Lung (tissue), 12 donors: ENCODE results near the gene MRM3. TPM values are rescaled to one million over a fixed set of nuclear protein-coding genes. Genes with fewer than 3 reads are reported as not detected.

Experiments used
- ATAC-seq: fragments of 200-7000 bp; cut with Tn5 transposase; one replicate; pipeline ENCODE4 v1.9.1; 2020; ENCODE audit warnings: moderate number of reproducible peaks; ENCODE audit not compliant: insufficient read depth, low FRiP score
- DNase-seq, 3 donors: peaks; one replicate each; pipeline ENCODE4 v3.0.0-alpha.2; 2013 to 2017
- H3K27ac ChIP-seq, 2 donors: one replicate each; pipeline ENCODE4 v1.5.1; 2013; ENCODE audit warnings: mild to moderate bottlenecking in 2 of 2, moderate library complexity in 2 of 2, control low read depth in 1 of 2, inconsistent platforms in 1 of 2, low read depth in 1 of 2, low read length in 1 of 2
- H3K27me3 ChIP-seq, 3 donors: one replicate each; pipeline ENCODE4 v1.5.1; 2013; ENCODE audit warnings: low read length in 2 of 3; ENCODE audit not compliant: control insufficient read depth in 3 of 3, insufficient read depth in 3 of 3
- H3K36me3 ChIP-seq, 4 donors: one replicate each; pipeline ENCODE4 v1.5.1; 2013; ENCODE audit warnings: low read length in 4 of 4, mild to moderate bottlenecking in 1 of 4, moderate library complexity in 1 of 4; ENCODE audit not compliant: control insufficient read depth in 4 of 4, insufficient read depth in 4 of 4
- H3K4me1 ChIP-seq, 5 donors: one replicate each; pipeline ENCODE4 v1.5.1; 2013; ENCODE audit warnings: low read length in 5 of 5, mild to moderate bottlenecking in 2 of 5, moderate library complexity in 1 of 5; ENCODE audit not compliant: control insufficient read depth in 5 of 5, insufficient read depth in 5 of 5
- H3K4me3 ChIP-seq: one replicate; pipeline ENCODE4 v1.5.1; 2013; ENCODE audit warnings: mild to moderate bottlenecking, control low read depth, moderate library complexity
- H3K9ac ChIP-seq, 2 donors: one replicate each; pipeline ENCODE4 v1.5.1; 2013; ENCODE audit warnings: low read length in 2 of 2, control low read depth in 1 of 2; ENCODE audit not compliant: insufficient read depth in 1 of 2
- H3K9me3 ChIP-seq, 4 donors: one replicate each; pipeline ENCODE4 v1.5.1; 2013; ENCODE audit warnings: low read length in 3 of 4, mild to moderate bottlenecking in 1 of 4, moderate library complexity in 1 of 4; ENCODE audit not compliant: control insufficient read depth in 4 of 4, insufficient read depth in 3 of 4
- WGBS, 2 donors: extraction: QIAGEN DNeasy Blood & Tissue Kit; methylation state at CpG; one replicate each; pipeline ENCODE4 v1.1.7; 2013; 5-methylcytosine and 5-hydroxymethylcytosine counted together
- polyA plus RNA-seq, 2 donors: library from polyadenylated mRNA; stranded (reverse); fragments of 200-250 nt; gene quantifications; one replicate each; pipeline ENCODE4 v1.2.1, GENCODE V29; 2013
- total RNA-seq, 2 donors: library from RNA; depleted of rRNA in 1 of 2; stranded (reverse); fragments of >200 nt in 1 of 2; gene quantifications; one replicate each; pipeline ENCODE4 v1.2.1, GENCODE V29; 2014 to 2021
- TF ChIP-seq, protein P1 (sequence below): IDR thresholded peaks from 2 replicates; pipeline ENCODE4 v1.5.1; 2012; ENCODE audit warnings: mild to moderate bottlenecking; ENCODE audit errors: control extremely low read depth, extremely low read depth
- donor health status: control.
- donor health status: control.
- donor health status: Bipolar disorder and iron deficiency.
- donor health status: healthy.
- donor health status: DM: yes; HTN: yes; CAD: no.

The MRM3 gene
- total and polyA plus RNA-seq, 4 donors, result 10.4 to 16.3 (median 13.1) TPM

DNA sequence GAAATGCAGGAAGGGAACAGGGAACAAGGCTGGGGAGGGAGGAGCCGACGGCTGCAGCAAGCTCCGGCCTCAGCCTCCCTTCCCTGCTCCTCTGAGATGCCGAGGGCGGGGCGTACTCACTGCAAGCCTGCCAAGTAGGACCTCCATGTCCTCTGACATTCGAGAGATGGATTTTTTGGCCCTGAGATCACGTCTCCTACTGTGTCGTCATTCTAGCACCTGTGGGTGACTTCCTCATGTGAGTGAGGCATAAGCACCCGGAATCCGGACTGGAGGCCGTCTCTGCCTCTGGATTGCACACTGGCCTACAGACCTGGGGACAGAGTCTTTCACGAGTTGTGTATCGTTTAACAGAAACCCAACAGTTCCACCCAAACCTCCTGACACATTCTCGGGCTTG is 14.5 kb downstream of the MRM3 start:
- no peak overlapping the region for H3K9ac ChIP-seq
- peaks cover 0 to 17% (median 10%) of the 10 kb centered on the region in 4 donors for H3K36me3 ChIP-seq
- no peaks in the 10 kb centered on the region for H3K27me3 ChIP-seq
- DNase-seq (no peak), ATAC-seq (no peak)
- peak overlapping the region in 1 of 2 donors; percentile 61 for H3K27ac ChIP-seq
- TF ChIP-seq, protein P1, sequence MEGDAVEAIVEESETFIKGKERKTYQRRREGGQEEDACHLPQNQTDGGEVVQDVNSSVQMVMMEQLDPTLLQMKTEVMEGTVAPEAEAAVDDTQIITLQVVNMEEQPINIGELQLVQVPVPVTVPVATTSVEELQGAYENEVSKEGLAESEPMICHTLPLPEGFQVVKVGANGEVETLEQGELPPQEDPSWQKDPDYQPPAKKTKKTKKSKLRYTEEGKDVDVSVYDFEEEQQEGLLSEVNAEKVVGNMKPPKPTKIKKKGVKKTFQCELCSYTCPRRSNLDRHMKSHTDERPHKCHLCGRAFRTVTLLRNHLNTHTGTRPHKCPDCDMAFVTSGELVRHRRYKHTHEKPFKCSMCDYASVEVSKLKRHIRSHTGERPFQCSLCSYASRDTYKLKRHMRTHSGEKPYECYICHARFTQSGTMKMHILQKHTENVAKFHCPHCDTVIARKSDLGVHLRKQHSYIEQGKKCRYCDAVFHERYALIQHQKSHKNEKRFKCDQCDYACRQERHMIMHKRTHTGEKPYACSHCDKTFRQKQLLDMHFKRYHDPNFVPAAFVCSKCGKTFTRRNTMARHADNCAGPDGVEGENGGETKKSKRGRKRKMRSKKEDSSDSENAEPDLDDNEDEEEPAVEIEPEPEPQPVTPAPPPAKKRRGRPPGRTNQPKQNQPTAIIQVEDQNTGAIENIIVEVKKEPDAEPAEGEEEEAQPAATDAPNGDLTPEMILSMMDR, result no peak
- WGBS, 2 donors, result 77 to 84% methylated on average over 15 of the region's 15 CpGs
- peaks cover 0 to 20% (median 0%) of the 10 kb centered on the region in 5 donors for H3K4me1 ChIP-seq
- no peak overlapping the region for H3K4me3 ChIP-seq
- H3K9me3 ChIP-seq, result no peaks in the 10 kb centered on the region

DNA sequence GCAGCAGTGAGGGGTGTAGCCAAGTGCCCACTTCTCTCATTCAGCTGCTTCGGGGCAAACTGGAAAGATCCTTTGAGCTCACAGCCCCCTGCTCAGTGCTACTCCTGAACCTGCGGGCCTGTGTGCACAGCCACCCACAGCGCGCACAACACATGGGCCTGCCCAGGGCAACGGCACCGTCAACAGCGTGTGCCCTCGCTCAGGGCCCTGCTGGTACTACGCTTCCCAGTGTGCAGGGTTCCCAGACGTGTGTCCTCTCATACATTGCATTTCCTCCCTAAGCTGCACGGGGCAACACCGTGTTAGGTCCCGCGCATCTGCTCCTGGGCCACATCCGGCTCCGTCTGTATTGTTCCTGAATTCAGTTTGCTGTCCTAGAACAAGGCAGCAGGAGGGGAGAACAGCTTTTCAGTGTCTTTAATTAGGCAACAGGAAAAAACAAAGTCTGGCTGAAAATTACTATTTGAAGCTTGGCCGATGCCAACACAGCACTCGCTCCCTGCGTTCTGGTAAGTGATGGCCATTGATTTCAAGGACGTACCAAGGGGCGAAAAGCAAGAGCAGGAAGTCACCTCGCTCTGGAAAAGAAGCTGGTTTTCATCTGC is 15.2 kb downstream of the MRM3 start:
- peaks cover 0 to 20% (median 0%) of the 10 kb centered on the region in 5 donors for H3K4me1 ChIP-seq
- TF ChIP-seq, protein P1, result no peak
- no peak overlapping the region for H3K4me3 ChIP-seq
- H3K9me3 ChIP-seq, result no peaks in the 10 kb centered on the region
- no peak for ATAC-seq
- no peak overlapping the region for H3K9ac ChIP-seq
- H3K36me3 ChIP-seq, result peaks cover 0 to 15% (median 6%) of the 10 kb centered on the region in 4 donors
- no peaks in the 10 kb centered on the region for H3K27me3 ChIP-seq
- DNase-seq, result peak in 1 of 3 donors; percentile 19
- H3K27ac ChIP-seq, result peak overlapping the region in 1 of 2 donors; percentile 61
- WGBS, 2 donors, result 73 to 79% methylated on average over 22 of the region's 22 CpGs

DNA sequence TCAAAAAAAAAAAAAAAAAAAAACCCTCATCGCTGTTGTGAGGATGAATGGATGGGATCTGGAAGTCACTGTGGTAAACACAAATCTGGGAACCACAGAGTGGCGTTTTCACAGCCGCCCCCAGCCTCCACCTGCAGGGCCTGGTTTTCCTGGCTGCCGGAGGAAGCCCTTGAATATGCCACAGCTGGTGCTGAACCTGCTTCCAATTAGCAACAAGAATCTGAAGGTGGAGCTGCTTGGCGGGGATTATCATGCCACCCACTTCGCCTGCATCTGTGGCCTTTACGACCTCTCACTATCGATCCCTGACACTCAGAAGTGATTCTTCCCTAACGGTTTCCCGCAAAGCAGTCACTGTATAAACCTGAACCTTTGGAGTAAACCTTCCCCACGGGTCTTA is 16.1 kb downstream of the MRM3 start:
- no peaks in the 10 kb centered on the region for H3K9me3 ChIP-seq
- no peak overlapping the region for H3K9ac ChIP-seq
- no peaks in the 10 kb centered on the region for H3K27me3 ChIP-seq
- peaks cover 2 to 19% (median 4%) of the 10 kb centered on the region in 4 donors for H3K36me3 ChIP-seq
- no peak for DNase-seq
- ATAC-seq, result no peak
- H3K4me3 ChIP-seq, result no peak overlapping the region
- TF ChIP-seq, protein P1, result no peak
- H3K27ac ChIP-seq, result no peak overlapping the region
- H3K4me1 ChIP-seq, result peaks cover 0 to 20% (median 0%) of the 10 kb centered on the region in 5 donors
- 71 to 80% methylated on average over 11 of the region's 11 CpGs for WGBS, 2 donors
